GM13976 (cell line): ENCODE results near the gene VPS26C.

Source experiments
- DNase-seq: peaks from one replicate; pipeline ENCODE4 v3.0.0; 2012; ENCODE audit warnings: low spot score
- in situ Hi-C: fragments of 300-500 bp; cut with MboI; formaldehyde crosslinking; loops from one replicate; pipeline ENCODE4 v1.12.0; 2022; ENCODE audit warnings: low sequenced_read_pairs, mixed read lengths, inconsistent platforms; ENCODE audit not compliant: unreplicated experiment
- TF ChIP-seq, protein P1 (sequence below): IDR thresholded peaks from 2 replicates; pipeline ENCODE4 v1.5.1; 2012; ENCODE audit warnings: borderline replicate concordance, mild to moderate bottlenecking; ENCODE audit not compliant: insufficient read depth; ENCODE audit errors: extremely low read depth, missing control alignments, control extremely low read depth

VPS26C gene

DNA sequence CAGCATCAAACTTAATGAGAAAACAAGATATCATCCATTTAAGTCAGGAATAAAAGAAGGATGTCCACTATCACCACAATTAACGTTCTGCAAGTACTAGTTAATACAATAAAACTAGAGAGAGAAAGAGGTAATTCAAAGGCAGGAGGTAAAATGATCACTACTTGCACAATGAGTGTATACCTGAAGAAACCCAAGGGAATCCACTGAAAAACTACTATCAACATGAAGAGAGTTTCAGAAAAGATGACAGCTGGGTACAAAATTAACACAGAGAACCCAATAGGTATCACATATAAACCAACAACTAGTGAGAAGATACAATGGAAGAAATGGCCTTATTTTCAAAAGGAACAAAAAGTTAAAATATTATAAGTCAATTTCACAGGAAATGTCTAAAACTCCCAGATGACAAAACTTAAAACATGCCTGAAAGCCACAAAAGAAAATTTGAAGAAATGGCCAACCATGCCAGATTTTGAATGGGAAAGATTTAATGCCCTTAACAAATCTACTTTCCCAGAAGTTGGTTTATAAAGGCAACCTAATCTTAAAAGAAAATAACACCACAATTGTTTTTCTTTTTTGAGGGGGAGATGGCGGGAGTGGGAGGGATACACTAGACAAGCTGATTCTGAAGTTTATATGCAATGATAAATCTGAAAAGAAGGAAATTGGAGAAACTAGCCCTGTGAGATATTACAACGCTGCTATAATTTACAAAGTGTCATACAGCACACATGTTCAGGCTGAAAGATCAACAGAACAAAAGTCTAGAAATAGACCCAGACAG, 17.8 kb downstream of the VPS26C start:
- TF ChIP-seq, protein P1, sequence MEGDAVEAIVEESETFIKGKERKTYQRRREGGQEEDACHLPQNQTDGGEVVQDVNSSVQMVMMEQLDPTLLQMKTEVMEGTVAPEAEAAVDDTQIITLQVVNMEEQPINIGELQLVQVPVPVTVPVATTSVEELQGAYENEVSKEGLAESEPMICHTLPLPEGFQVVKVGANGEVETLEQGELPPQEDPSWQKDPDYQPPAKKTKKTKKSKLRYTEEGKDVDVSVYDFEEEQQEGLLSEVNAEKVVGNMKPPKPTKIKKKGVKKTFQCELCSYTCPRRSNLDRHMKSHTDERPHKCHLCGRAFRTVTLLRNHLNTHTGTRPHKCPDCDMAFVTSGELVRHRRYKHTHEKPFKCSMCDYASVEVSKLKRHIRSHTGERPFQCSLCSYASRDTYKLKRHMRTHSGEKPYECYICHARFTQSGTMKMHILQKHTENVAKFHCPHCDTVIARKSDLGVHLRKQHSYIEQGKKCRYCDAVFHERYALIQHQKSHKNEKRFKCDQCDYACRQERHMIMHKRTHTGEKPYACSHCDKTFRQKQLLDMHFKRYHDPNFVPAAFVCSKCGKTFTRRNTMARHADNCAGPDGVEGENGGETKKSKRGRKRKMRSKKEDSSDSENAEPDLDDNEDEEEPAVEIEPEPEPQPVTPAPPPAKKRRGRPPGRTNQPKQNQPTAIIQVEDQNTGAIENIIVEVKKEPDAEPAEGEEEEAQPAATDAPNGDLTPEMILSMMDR = no peak
- in situ Hi-C loops = no loop called here
- DNase-seq = no peak

DNA sequence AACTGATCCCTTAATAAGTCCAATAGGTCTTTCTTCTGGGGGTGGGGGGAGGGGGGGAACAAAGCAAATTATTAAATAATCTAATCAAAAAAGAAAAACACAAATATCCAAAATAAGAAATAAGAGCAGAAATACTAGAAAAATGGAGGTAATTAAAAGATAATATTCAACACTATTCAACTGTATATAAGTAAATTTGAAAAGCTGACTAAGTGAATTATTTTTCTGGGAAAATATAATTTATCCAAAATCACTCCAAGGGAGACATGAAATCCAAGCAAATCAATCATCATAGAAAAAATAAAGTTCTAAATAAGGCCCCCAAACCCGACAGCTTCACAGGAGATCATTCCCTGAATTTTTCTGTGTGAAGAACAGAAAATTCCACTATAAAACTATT, 18.8 kb downstream of the VPS26C start:
- DNase-seq = no peak
- TF ChIP-seq, protein P1 = no peak
- in situ Hi-C loops = no loop called here

DNA sequence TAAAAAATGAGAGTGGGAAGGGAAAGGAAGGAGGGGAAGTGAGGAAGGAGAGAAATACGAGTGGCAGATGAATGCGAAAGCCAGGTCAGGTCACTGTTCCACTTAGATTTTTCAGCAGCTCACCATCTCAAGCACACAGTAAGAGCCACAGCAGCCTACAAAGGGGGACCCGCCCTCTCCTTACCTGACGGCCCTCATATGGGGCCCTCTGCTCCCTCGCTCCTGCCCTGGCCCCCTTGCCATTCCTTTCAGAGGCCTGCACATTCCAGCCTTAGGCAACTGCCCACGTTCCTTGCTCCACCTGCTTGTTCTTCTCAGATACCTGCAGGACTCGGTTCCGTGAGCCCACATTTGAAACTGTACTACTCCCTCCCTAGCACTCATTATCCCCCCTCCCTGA, 22.0 kb downstream of the VPS26C start:
- TF ChIP-seq, protein P1 = no peak
- in situ Hi-C loops = no loop called here
- no peak for DNase-seq

DNA sequence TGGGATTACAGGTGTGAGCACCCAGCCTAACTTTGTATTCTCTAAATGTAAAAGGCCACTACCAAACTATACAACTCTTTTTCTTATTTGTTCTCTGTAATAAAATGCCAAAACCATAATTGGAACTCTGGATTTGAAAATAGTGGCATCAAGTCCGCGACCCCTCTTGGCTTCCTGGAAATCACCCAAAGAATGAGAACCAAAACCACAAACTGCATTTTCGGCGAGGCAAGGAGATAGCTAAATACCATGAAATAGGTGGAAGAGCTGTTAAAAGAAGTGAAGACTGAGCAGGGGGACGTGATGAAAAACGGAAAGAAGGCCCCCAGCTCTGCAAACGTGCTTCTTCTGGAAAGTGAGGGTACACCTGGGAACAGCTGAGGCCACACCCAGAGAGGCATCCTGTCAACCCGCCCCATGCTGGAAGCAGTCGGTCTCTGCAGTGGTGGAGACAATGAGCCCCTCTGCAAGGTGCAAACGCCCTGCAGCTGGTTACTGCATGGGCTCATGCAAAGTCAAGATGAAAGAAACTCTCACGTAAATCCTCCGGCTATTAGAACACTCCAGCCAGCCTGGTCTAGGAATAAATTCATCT, 22.5 kb downstream of the VPS26C start:
- in situ Hi-C loops = no loop called here
- no peak for DNase-seq
- TF ChIP-seq, protein P1 = no peak

DNA sequence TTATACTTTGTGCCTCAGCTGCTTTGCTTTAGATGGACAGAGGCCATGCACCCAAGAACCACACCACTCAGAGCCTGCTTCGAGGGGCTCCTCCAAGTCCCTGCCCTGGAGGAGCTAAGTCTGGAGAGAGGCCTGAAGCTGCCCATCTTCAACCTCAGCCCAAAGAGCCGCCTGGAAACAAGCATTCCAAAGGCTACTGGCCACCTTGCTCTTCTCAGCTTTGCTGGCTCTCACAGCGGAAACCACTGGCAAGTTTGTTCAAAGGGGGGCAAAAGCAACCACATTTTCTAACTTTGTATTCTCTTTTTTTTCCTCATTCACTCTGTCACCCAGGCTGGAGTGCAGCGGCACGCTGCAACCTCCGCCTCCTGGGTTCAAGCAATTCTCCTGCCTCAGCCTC, 23.2 kb downstream of the VPS26C start:
- DNase-seq = no peak
- TF ChIP-seq, protein P1 = no peak
- in situ Hi-C loops = no loop called here

DNA sequence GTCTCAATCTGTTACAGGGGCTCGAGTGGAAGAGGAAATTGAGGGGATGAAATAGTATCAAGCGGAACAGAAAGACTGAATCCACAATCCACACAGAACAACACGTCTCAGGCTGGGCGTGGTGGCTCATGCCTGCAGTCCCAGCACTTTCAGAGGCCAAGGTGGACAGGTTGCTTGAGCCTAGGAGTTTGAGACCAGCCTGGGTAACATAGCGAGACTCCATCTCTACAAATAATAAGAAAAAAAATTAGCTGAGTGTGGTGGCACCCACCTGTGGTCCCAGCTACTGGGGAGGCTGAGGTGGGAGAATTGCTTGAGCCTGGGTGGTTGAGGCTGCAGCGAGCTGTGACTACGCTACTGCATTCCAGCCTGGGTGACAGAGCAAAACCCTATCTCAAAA, 25.7 kb downstream of the VPS26C start:
- no peak for DNase-seq
- in situ Hi-C loops = no loop called here
- TF ChIP-seq, protein P1 = no peak
